ENCODE results near the gene GAREM2. TPM values are rescaled to one million over a fixed set of nuclear protein-coding genes. Genes with fewer than 3 reads are reported as not detected.

The GAREM2 gene
- total and polyA plus RNA-seq, 9 of the 15 experiments (the other 6 are each of a cell fraction or from before 2014, with no cell fraction given): 1.7 to 12.4 (median 2.5) TPM

GRCh38 chr2:26195040-26195984, 22.4 kb downstream of the GAREM2 start (continued):
- TF ChIP-seq ZNF449 (CRISPR knock-in tag; IDR thresholded peaks at IDR 0.05): no peak
- no peak for TF ChIP-seq ZNF77 (CRISPR knock-in tag; IDR thresholded peaks at IDR 0.05)

- H3K9ac ChIP-seq (ENCODE audit: insufficient read depth in 1 of 2, low read depth in 2 of 2, low read length in 2 of 2): no peak overlapping the region
- 88% methylated on average over 9 of the region's 9 CpGs for WGBS (ENCODE audit: insufficient coverage, low coverage, missing lambda C conversion rate)
- DNase-seq (ENCODE audit: extremely low read depth in 1 of 4, low spot score in 3 of 4) (no peak), FAIRE-seq (no peak), ATAC-seq (no peak)
- in situ Hi-C loops (cut with MboI) (no loop called here), intact Hi-C loops (cut with micrococcal nuclease) (no loop called here)
- H3K27me3 ChIP-seq (ENCODE audit: control insufficient read depth in 2 of 2, insufficient read depth in 2 of 2, low read length in 2 of 2): no peaks in the 10 kb centered on the region
- H3K36me3 ChIP-seq (ENCODE audit: control insufficient read depth, insufficient read depth, low read length): peaks cover 95% of the 10 kb centered on the region
- BruUV-seq (replicated peaks): no TSS peak
- no peak overlapping the region for H2AFZ ChIP-seq (ENCODE audit: low read depth, low read length)
- TF ChIP-seq HMG20B (CRISPR knock-in tag; IDR thresholded peaks at IDR 0.05): no peak
- no peak for TF ChIP-seq SREBF1 (IDR thresholded peaks at IDR 0.05; ENCODE audit: borderline replicate concordance, low read depth, low read length)
- no peak for TF ChIP-seq MAZ (CRISPR knock-in tag; conservative IDR thresholded peaks at IDR 0.05 in 1 of 2, IDR thresholded peaks at IDR 0.05 in 1 of 2)
- no peak for TF ChIP-seq IRF2 (CRISPR knock-in tag; IDR thresholded peaks at IDR 0.05)
- no peak for TF ChIP-seq C11orf30 (IDR thresholded peaks at IDR 0.05; ENCODE audit: low read depth)
- no peak for TF ChIP-seq NFXL1 (CRISPR knock-in tag; IDR thresholded peaks at IDR 0.05)
- no peak for TF ChIP-seq NFE2 (IDR thresholded peaks at IDR 0.05; ENCODE audit: low read depth)
- no peak for TF ChIP-seq OTX1 (CRISPR knock-in tag; IDR thresholded peaks at IDR 0.05)
- no peak for TF ChIP-seq YY1 (IDR thresholded peaks at IDR 0.05; ENCODE audit: borderline replicate concordance in 1 of 3, control insufficient read depth in 1 of 3, extremely low read depth in 1 of 3, insufficient read depth in 3 of 3, insufficient read length in 1 of 3, insufficient replicate concordance in 2 of 3, low read depth in 1 of 3, low read length in 2 of 3)
- peak; percentile 36; the same call in 1 of the 2 replicates for TF ChIP-seq ZFP1 (CRISPR knock-in tag; IDR thresholded peaks at IDR 0.05)
- no peak for TF ChIP-seq MTA2 (IDR thresholded peaks at IDR 0.05; ENCODE audit: low read depth)
- 0 out of 2 replicates have a peak, but pooled peaks have one; percentile 34 for TF ChIP-seq NFIC (IDR thresholded peaks at IDR 0.05)
- TF ChIP-seq FOSL1 (tag; conservative IDR thresholded peaks at IDR 0.05): no peak
- no peak for TF ChIP-seq U2AF2 (optimal IDR thresholded peaks at IDR 0.05; ENCODE audit: low read depth, low read length)
- no peak for TF ChIP-seq MTA1 (IDR thresholded peaks at IDR 0.05; ENCODE audit: borderline replicate concordance)
- TF ChIP-seq ZNF12 (CRISPR knock-in tag; IDR thresholded peaks at IDR 0.05): no peak
- TF ChIP-seq ELF2 (CRISPR knock-in tag; IDR thresholded peaks at IDR 0.05): no peak
- no peak overlapping the region for H3K4me2 ChIP-seq (ENCODE audit: insufficient read depth, low read length)
- H4K20me1 ChIP-seq (replicated peaks; ENCODE audit: control insufficient read depth, insufficient read depth, low read length): no peaks in the 10 kb centered on the region
- H3K9me3 ChIP-seq (replicated peaks; ENCODE audit: control insufficient read depth, insufficient read depth, low read depth, low read length): no peaks in the 10 kb centered on the region
- H3K27ac ChIP-seq (ENCODE audit: extremely low read depth, low read depth, low read length): no peak overlapping the region
- POLR2A ChIA-PET: interaction anchor here (0.9 kb wide), 1 partner anchor 11 kb away, joined by 4 read pairs; no protein-coding TSS in a partner anchor
- H3K4me3 ChIP-seq: no peak overlapping the region
- peaks cover 0 to 5% of the 10 kb centered on the region in 2 experiments; a peak in 3 of 5 replicates for H3K4me1 ChIP-seq (replicated peaks in 1 of 2; ENCODE audit: control insufficient read depth in 2 of 2, insufficient read depth in 2 of 2, low read length in 2 of 2)
- H3K9me1 ChIP-seq (ENCODE audit: control insufficient read depth, insufficient read depth, low read length): peaks cover under 1% of the 10 kb centered on the region
- H3K79me2 ChIP-seq (ENCODE audit: control insufficient read depth, insufficient read depth, low read length): no peaks in the 10 kb centered on the region
- CTCF ChIA-PET (ENCODE audit: low intra/inter-chr PET ratio): no interaction called here
These were observed 24.0 kb downstream of the GAREM2 start for GRCh38 chr2:26196683-26197418.
